ENCODE results near the gene SCUBE2.
A peak's percentile ranks its signal among the peaks of the same experiment; 100 is the strongest.

The SCUBE2 gene

GRCh38 chr11:9073466-9074225 lies 17.8 kb downstream of the SCUBE2 start:
- DNase-seq = no peak

- DNase-seq = no peak
Measured at GRCh38 chr11:9072626-9073176, 18.7 kb downstream of the SCUBE2 start.

DNA sequence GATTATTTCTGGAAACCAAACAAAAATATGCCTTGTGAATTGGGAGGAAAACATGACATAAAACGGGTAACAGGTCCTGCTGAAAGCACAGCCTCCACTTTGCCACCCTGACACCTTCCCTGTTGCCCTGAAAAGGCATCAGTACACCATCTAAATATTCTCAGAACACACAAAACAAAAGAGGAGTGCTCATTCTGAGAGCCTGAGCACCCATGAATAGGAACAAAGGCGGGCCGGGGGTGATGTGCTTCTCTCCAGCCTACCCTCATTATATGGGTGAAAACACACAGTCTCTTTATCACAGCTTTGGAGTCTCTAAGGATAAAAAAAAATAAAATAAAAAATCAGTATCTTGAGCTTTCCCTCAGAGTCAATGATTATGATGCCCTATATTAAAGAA lies 19.7 kb downstream of the SCUBE2 start:
- DNase-seq = no peak

- DNase-seq = no peak
Measured at GRCh38 chr11:9070749-9071491, 20.5 kb downstream of the SCUBE2 start.

GRCh38 chr11:9069862-9070470 lies 21.4 kb downstream of the SCUBE2 start:
- DNase-seq = no peak

DNA sequence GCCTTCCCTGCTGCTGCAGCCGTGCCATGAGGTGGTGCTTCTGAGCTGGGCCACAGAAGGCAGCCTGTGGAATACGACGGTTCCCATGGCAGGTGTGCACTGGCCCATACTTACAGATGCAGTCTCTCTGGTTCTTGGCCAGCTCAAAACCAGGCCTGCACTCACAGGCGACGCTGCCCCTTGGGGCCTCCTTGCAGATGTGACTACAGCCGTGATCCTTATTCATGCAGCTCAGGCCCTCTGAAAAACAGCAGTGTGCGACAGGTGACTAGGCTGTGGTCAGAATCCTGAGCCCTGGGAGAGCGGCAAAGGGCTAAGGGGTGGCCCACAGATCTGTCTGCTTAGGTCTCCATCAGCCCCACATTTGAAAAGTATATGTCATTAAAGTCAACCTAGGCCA lies 22.1 kb downstream of the SCUBE2 start:
- DNase-seq = no peak

- DNase-seq = no peak
Measured at GRCh38 chr11:9066433-9066925, 24.9 kb downstream of the SCUBE2 start.

- no peak for DNase-seq
Measured at GRCh38 chr11:9065607-9066432, 25.6 kb downstream of the SCUBE2 start.

GRCh38 chr11:9061807-9062206 lies 29.6 kb downstream of the SCUBE2 start:
- DNase-seq = no peak

GRCh38 chr11:9060700-9061111 lies 30.7 kb downstream of the SCUBE2 start:
- peak; percentile 19 for DNase-seq

DNA sequence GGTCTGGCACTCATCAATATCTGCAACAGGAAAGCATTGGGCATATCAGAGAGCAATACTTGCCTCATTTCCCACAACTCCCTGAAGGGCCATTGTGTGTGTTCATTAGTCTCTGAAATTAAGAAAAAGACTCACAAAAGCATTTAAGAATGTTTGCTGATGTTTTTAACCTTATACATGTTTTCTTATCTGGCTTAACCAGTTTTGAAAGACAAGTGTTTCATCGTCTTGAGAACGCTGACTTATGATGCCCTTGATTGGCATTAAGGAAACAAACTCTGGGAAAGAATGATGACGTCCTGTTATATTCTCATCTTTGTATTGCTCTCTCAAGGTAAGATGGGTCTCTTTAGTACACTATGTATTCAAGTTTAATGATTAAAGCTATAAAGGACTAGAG lies 32.0 kb downstream of the SCUBE2 start:
- DNase-seq = no peak

- DNase-seq = no peak
Measured at GRCh38 chr11:9057888-9058287, 33.5 kb downstream of the SCUBE2 start.

GRCh38 chr11:9057007-9057406 lies 34.4 kb downstream of the SCUBE2 start:
- no peak for DNase-seq

GRCh38 chr11:9056467-9056866 lies 34.9 kb downstream of the SCUBE2 start:
- no peak for DNase-seq

DNA sequence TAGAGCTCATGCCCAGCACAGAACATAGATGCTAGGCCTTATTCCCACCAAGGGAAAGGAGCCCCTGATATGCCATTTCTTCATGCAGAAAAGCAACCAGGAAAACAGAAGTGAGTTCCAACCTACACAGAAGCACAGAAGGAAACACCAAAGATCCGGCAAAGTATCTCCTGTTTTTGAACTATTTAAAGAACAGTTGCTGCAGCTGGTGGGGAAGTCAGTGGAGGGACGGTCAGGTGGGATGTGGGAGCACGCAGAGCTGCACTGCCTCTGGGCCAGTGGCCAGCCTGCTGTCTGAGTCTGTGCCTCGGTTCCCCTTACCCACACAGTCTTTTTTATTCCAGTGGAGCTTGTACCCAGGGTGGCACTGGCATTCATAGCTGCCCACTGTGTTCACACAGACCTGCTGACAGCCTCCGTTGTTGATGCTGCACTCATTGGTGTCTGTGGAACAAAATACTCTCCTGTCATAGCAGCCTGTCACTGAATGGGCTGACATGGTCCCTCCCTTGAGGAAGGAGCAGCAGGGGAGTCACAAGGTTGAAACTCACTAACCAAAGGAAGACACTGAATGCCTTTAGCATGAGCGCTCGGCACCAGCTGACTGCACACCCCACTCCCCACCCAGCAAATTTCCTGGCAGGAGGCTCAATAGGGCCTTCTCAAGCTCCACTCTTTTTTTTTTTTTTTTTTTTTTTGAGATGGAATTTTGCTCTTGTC lies 37.9 kb downstream of the SCUBE2 start:
- no peak for DNase-seq

DNA sequence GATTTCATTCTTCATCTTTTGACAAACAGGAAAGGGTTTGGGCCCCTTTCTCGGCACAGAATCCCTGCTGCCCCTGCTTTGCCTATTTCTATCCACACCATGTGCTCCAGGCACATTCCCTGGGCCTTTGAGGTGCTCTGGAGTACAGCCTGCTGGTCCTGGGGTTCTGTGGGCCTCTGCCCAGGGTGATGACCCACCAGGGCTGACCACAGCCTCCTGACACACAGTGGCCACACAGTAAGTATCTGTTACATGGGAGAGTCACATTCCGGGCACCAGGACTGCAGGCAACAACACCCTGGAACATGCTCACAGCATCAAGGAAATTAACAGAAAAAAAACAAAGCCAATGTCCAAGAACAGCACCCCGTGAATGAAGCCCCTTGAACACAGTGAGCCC lies 39.1 kb downstream of the SCUBE2 start:
- DNase-seq = no peak

- DNase-seq = no peak
Measured at GRCh38 chr11:9049959-9050358, 41.4 kb downstream of the SCUBE2 start.

DNA sequence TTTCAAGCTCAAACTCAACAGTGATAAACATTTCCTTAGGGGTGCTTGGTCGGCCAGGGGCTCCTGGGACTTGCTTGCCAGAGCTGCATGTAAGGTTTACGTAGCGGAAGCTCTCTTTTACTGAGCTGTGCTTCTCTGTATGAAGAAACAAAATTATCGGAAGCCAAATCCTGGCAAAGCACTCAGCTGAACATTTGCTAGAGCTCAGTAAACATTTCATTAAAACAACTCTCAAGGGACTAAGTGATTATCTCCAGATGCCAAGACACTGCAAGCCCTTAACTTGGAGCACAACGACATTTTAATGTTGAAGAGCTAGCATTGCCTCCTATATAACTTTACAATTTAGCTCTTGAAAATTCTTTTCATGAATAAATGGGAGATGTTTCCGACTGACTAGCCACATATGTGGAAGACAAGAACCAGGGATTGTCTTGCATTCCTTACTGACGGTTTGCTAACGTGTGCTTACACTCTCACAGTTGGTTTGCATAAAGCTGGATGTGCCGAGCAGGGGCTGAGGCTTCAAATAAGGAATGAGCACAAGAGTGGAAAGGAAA lies 43.4 kb downstream of the SCUBE2 start:
- no peak for DNase-seq

- no peak for DNase-seq
Measured at GRCh38 chr11:9046481-9046880, 44.9 kb downstream of the SCUBE2 start.

DNA sequence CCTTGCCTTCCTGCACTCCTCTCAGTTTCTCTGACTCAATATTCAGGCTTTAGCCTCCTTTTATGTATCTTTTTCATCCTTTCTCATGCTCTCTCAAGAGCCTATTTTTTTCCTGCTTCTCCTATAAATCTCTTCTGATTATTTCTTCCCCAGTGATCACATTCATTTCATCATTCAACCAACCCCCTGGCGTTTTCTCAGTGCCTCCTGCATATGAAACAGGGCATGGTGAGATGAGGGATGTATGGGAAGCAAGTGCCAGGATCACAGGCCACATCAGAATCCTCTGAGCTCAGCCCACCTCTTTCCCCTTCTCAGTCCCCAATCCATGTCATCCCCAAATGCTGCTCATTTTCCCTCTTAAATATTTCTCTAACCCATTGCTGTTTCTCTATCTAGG lies 48.9 kb downstream of the SCUBE2 start:
- no peak for DNase-seq

DNA sequence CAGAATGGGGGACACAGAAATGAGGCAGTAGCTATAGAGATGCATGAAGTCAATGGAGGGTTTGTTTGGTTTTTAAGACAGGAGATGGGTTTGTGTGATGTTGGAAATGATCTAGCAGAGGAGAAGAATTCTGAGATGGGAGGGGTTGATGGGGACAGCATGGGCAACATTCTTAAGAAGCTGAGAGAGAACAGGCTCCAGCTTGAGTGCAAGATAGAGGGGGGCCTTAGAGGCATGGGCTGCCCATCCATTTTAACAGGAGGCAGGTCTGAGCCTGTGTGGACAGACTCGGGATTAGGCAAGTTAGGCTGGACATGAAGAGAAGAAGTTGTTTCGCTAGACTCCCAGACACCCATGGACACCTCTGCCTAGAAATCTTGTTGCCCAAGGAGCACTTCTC lies 49.7 kb downstream of the SCUBE2 start:
- DNase-seq = no peak

GRCh38 chr11:9040410-9040809 lies 51.0 kb downstream of the SCUBE2 start:
- DNase-seq = no peak

Measured in CD4-positive, alpha-beta T cell treated with Interleukin-21 for 1 hour (primary cell).